Hematopoietic multipotent progenitor cell treated with erythropoietin and hydrocortisone succinate and interleukin-3 and kit ligand, for 4 days (in vitro differentiated cells): ENCODE measurements around the gene FER.
"Not testable (repeated sequence)": the region's sequence is repeated elsewhere in the genome, so short reads cannot be mapped to it uniquely, and the experiment has no call there.

ENCODE experiments used
- DNase-seq: peaks from one replicate; pipeline ENCODE4 v3.0.0-alpha.2; 2015

Gene FER

DNA sequence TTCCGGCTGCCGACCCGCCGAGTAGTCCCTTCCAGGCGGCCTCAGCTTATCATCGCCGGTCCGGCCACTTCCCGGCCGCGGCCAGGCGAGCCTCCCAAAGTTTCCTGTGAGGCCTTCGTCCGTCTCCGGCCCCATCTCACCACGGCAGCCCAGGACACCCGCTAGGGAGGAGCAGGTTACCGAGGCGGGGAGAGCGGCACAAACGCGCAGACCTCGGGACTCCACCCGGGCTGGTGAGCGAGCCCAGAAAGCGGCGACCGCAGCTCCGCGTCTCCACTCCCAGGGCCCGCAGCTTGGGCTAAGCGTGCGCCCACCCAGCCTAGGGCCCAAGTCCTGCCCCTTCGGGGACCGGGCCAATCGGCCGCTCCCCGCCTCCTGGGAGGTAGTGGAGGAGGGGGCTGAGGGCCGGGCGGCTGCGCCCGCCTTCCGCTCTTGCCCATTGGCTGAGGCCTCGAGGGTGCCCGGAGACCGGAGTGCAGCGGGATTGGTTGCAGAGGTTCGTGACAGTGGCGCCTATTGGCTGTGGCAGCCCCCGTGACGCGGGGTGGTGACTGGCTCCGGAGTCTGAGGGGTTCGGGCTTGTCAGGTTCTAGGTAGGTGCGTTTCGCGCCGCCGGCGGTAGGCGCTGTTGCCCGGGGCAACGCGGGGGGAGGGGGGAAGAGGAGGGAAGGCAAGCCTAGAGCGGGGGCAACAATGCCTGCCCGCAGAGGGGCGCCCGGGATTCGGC lies 867 bp downstream of the FER start:
- DNase-seq = peak; percentile 99

- DNase-seq = peak; percentile 60
Observed at GRCh38 chr5:108749128-108749861, 1.6 kb downstream of the FER start.

- DNase-seq = no peak
Observed at GRCh38 chr5:108753331-108753730, 5.6 kb downstream of the FER start.

DNA sequence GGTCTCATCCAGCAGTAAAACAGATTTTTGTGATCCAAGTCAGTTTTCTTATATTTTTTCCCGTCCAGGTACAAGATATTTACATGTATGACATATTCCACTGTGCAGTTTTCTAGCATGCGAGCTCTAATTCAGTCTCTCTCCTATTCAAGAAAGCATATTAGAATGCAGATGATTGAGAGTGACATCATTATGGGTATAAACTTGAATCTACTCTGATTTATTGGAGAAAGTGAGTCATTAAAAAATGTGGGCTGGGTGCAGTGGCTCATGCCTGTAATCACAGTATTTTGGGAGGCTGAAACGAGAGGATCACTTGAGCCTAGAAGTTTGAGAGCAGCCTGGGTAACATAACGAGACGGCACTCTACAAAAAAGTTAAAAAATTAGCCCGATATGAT lies 6.2 kb downstream of the FER start:
- no peak for DNase-seq

- DNase-seq = no peak
Observed at GRCh38 chr5:108760512-108760911, 12.8 kb downstream of the FER start.

- peak; percentile 53 for DNase-seq
Observed at GRCh38 chr5:108762660-108763059, 15.0 kb downstream of the FER start.

- no peak for DNase-seq
Observed at GRCh38 chr5:108763222-108763916, 15.7 kb downstream of the FER start.

DNA sequence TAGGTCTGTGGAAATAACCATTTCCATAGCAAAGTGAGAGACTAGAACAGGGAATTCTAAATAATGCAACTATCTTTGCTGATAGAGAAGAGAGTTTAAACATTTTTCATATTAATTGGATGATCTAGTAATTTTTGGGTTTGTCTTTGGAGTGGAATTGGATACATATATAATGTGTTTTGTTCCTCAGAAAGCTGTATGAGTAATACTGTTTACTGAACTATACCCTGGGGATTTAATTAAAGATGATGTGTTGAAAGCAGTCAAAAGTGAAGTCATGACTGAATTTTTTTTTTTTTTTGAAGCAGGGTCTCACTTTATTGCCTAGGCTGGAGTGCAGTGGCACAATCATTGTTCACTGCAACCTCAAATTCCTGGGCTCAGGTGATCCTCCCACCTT lies 17.9 kb downstream of the FER start:
- DNase-seq = no peak

- DNase-seq = not testable (repeated sequence)
Observed at GRCh38 chr5:108766916-108767315, 19.2 kb downstream of the FER start.

DNA sequence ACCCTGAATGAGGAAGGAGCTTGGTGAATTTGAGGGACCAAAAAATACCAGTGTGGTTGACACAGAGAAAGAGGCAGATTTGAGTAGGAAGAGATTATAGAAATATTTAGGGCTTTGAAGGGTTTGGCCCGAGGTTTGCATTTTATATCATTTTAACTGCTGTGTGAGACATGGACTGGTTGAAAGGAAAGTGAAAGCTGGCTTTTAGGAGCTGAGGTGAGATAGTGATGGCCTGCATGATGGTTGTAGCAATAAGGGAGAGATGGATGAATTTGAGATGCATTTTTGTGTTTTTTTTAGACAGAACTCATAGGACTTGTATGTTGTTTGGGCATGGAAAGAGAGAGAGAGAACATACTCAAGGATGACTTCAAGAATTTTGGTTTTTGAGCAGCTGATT lies 21.7 kb downstream of the FER start:
- DNase-seq = no peak

DNA sequence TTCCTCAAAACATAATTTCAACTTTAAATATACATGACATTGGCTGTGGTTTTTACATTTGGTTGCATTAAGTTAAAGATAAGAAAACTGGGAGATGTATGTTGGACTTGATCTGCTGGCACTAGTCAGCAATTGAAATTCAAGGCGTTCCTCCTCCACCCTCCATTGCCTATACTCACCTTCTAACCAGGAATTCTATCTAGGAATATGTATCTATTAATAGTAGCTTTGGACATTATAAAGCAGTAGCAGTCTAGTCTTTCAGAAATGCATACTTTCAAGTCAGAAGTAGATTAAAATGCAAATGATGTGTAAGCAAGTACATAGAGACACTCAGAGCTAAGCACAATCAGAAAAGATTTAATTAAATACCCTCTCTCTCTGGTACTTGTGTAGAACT lies 24.9 kb downstream of the FER start:
- DNase-seq = no peak

- no peak for DNase-seq
Observed at GRCh38 chr5:108773330-108773729, 25.6 kb downstream of the FER start.

DNA sequence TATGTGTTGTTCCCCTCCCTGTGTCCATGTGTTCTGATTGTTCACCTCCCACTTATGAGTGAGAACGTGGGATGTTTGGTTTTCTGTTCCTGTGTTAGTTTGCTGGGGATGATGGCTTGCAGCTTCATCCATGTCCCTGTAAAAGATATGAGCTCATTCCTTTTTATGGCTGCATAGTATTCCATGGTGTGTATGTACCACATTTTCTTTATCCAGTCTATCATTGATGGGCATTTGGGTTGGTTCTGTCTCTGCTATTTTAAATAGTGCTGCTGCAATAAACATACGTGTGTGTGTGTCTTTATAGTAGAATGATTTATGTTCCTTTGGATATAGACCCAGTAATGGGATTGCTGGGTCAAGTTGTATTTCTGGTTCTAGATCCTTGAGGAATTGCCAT lies 26.4 kb downstream of the FER start:
- DNase-seq = not testable (repeated sequence)

GRCh38 chr5:108777582-108777981 lies 29.9 kb downstream of the FER start:
- not testable (repeated sequence) for DNase-seq

GRCh38 chr5:108784577-108784976 lies 36.9 kb downstream of the FER start:
- not testable (repeated sequence) for DNase-seq

DNA sequence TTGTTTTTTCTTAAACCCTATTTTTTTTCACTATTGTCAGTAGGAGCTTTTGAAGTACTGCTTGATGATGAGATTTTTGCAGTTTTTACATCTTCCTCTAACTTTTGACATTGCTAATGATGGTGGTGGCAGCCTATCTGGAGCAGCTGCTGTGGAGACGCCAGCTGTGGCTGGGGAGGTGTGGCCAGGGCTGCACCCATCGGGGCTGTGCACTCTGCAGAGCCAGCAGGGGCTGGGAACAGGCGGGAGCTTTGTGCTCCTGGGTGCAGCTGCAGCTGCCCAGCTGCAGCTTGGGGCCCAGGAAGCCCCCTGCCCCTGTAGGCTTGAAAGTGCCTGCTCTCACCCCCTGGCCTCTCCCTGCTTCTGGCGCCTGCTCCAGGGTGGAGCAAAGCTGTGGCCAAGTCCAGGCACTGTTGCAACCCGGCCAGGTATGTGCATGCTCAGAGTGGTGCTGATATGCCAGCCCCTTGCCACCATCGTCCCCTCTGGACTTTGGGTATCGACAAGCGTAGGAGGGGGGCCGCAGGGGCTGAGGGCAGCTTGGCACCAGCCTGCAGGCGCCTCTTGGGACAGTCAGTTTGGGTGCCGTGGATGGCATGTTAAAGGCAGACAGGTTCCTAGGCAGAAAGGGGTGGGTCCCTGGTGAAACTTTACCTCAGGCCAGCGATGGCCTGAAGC lies 39.2 kb downstream of the FER start:
- DNase-seq = no peak

DNA sequence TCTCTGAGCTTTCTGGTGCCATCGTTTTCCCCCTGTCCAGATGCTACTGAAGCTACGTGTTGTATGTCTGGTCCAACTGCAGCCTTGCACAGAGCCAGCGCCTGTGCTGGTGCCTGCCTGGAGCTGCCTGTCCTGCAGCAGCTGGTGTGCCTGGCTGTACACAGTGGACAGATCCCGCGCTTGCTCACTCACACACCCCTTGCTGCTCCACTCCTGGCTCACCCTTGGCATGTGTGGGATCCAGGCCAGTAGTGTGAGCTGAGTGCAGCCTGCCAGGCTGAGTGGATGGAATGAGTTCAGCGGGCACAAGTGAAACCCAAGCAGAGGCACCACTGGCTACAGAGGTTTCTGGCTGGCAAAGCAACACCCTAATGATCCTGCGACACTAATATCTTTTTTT lies 40.4 kb downstream of the FER start:
- DNase-seq = no peak

DNA sequence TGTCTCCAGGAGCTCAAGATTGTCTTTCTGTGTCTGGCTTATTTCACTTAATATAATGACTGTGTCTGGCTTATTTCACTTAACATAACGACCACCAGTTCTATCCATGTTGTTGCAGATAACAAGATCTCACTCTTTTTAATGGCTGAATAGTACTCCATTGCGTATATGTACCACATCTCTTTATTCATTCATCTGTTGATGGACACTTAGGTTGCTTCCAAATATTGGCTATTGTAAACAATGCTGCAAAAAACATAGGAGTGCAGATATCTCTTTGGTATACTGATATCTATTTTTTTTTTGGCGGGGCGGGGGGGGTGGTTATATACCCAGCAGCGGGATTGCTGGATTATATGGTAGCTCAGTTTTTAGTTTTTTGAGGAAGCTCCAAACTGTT lies 45.5 kb downstream of the FER start:
- no peak for DNase-seq

- DNase-seq = not testable (repeated sequence)
Observed at GRCh38 chr5:108794349-108794748, 46.7 kb downstream of the FER start.

GRCh38 chr5:108797396-108797795 lies 49.7 kb downstream of the FER start:
- DNase-seq = no peak

GRCh38 chr5:108797986-108798385 lies 50.3 kb downstream of the FER start:
- DNase-seq = no peak

DNA sequence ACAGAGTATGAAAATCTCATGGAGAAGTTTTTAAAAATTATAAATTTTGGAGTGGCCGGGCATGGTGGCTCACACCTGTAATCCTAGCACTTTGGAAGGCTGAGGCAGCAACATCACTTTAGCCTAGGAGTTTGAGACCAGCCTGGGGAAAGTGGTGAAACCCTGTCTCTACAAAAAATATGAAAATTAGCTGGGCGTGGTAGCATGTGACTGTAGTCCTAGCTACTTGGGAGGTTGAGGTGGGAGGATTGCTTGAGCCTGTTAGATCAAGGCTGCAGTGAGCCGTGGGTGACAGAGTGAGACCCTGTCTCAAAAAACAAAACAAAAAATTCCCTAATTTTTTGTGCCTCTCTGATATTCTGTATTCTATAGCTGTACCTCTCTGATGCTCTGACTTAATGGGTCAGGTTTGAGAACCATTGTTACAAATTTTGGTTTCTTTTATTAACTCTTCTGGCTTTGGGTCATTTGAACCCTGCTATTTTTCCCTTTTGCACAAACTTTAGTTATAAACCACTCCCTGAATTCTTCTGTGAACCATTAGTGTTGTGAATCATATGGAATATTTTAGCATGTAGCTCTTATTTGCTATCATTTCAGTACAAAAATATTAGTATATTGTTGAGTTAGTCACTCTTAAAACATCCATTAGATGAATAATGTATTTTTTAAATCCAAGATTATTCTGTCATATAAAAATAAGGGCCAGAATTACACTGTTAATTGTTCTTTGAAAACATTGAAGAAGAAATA lies 51.0 kb downstream of the FER start:
- DNase-seq = no peak

GRCh38 chr5:108801301-108801700 lies 53.6 kb downstream of the FER start:
- DNase-seq = no peak
